NCI-H1436 (cell line): ENCODE data around the gene RAD51.
"Not testable (repeated sequence)": the region's sequence is repeated elsewhere in the genome, so short reads cannot be mapped to it uniquely, and the experiment has no call there.

Source experiments
- DNase-seq: peaks from one replicate; lab custom pipeline; 2025; lab: John Stamatoyannopoulos, UW

The RAD51 gene

DNA sequence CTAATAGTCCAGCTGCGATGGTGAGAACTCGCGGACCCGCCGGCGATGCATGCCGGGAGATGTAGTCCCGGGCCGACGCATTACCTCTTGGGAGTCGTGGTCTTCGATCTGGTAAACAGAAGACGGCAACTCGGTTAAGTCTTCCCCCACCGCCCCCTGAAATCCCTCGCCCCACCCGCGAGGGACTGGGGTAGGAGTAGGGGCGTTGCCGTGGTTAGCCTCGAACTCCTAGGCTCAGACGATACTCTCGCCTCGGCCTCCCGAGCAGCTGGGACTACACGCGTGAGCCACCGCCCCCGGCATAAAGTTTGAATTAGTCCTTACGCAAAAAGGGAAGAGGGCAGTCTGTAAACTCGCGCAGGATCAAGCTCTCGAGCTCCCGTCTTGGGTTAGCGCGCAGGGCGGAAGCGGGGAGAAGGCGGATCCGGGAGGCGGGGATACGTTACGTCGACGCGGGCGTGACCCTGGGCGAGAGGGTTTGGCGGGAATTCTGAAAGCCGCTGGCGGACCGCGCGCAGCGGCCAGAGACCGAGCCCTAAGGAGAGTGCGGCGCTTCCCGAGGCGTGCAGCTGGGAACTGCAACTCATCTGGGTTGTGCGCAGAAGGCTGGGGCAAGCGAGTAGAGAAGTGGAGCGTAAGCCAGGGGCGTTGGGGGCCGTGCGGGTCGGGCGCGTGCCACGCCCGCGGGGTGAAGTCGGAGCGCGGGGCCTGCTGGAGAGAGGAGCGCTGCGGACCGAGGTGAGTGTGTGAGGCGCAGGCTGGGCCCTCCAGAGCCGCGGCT lies at the start of gene RAD51:
TSS of gene RAD51 (plus strand) at position 487 of the 781 bp plus-strand sequence. CDS start 3,585 bp downstream, outside the sequence.
- peak; percentile 89 for DNase-seq

GRCh38 chr15:40647523-40647922 lies 47.5 kb upstream of the RAD51 start:
- DNase-seq, result no peak

DNA sequence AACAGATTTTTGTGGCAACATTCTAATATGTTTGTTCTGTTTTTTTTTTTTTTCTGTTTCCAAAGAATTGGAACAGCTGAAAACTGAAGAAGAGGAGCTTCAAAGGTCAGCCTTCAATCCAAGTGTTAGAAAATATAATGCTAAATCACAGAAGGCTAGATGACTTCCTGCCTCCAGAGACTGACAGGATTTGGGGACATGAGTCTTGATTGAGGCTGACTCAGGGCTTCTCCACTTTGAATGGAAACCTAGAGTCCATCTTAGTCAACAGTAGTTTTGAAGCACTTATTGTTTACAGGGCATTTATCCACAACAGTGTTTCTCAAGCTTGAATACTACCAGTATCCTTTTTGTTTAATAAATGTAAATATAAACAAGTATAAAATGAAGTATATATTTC lies 44.5 kb upstream of the RAD51 start:
- DNase-seq, result no peak

DNA sequence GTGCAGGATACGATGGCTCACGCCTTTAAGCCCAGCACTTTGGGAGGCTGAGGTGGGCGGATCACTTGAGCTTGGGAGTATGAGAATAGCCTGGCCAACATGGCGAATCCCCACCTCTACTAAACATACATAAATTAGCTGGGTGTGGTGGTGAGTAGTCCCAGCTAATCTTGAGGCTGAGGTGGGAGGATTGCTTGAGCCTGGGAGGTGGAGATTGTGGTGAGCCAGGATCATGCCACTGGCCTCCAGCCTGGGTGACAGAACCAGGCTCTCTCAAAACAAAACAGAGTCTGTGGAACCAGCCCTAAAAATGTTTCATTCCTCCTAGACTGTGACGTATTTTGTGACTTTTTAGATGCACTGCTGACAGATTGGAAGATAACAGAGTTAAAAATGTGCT lies 34.3 kb upstream of the RAD51 start:
- no peak for DNase-seq

DNA sequence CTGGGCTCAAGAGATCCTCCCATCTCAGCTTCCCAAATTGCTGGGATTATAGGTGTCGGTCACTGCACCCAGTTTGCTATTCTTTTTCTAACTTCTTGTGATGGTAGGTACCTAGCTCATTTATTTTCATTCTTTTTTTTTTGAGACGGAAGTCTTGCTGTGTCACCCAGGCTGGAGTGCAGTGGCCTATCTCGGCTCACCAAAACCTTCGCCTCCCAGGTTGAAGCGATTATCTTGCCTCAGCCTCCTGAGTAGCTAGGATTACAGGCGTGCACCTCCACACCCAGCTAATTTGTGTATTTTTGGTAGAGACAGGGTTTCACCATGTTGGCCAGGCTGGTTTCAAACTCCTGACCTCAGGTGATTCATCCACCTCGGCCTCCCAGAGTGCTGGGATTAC lies 30.1 kb upstream of the RAD51 start:
- DNase-seq, result no peak

DNA sequence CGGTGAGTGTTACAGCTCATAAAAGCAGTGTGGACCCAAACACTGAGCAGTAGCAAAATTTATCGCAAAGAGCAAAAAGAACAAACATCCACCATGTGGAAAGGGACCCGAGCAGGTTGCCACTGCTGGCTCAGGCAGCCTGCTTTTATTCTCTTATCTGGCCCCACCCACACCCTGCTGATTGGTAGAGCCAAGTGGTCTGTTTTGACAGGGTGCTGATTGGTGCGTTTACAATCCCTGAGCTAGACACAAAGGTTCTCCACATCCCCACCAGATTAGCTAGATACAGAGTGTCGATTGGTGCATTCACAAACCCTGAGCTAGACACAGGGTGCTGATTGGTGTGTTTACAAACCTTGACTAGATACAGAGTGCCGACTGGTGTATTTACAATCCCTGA lies 18.7 kb upstream of the RAD51 start:
- not testable (repeated sequence) for DNase-seq

DNA sequence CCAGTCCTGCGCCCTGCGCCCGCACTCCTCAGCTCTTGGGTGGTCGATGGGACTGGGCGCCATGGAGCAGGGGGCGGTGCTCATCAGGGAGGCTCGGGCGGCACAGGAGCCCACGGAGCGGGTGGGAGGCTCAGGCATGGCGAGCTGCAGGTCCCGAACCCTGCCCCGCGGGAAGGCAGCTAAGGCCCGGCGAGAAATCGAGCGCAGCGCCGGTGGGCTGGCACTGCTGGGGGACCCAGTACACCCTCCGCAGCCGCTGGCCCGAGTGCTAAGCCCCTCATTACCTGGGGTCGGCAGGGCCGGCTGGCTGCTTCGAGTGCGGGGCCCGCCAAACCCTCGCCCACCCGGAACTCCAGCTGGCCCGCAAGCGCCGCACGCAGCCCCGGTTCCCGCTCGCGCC lies 18.1 kb upstream of the RAD51 start:
- DNase-seq, result not testable (repeated sequence)

- no peak for DNase-seq
These were observed 14.8 kb upstream of the RAD51 start for GRCh38 chr15:40680151-40680550.

DNA sequence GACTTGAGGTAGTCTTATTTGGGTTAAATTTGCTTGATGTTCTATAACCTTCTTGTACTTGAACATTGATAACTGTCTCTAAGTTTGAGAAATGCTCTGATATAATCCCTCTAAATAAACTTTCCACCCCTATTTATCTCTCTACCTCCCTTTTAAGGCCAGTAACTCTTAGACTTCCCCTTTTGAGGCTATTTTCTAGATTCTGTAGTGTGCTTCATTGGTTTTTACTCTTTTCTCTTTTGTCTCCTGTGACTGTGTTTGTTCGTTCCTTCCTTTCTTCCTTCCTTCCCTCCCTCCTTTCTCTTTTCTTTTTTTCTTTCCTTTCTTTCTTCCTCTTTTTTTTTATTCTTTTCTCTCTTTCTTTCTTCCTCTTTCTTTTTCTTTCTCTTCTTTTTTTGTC lies 14.0 kb upstream of the RAD51 start:
- DNase-seq, result not testable (repeated sequence)

DNA sequence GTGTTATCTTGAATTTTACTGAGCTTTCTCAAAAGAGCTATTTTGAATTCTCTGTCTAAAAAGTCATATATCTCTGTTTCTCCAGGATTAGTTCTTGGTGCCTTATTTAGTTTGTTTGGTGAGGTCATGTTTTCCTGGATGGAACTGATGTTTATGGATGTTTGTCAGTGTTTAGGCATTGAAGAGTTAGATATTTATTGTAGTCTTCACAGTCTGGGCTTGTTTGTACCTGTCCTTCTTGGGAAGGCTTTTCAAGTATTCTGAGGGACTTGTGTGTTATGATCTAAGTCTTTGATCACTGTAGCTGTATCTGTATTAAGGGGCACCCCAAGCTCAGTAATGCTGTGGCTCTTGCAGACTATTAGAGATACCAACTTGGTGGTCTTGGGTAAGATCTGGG lies 10.6 kb upstream of the RAD51 start:
- DNase-seq, result no peak

- DNase-seq, result no peak
These were observed 9.6 kb upstream of the RAD51 start for GRCh38 chr15:40685376-40685775.

GRCh38 chr15:40688932-40689799 lies 5.8 kb upstream of the RAD51 start:
- no peak for DNase-seq

DNA sequence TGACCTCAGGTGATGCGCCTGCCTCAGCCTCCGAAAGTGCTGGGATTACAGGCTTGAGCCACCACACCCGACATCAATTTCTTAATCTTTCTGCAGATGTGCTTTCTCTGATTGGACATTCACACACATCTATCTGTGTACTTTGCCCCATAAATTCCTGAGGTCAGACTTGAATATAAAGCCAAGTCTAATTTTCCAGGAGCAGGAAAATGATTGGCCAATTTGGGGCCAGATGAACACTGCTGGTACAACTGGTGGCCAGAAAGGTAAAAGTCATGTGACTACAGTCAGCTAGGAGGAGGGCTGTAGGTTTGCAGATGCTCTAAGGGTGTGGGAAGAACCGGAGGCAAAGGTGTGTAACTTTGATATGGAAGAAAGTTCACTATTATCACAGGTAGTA lies 3.2 kb upstream of the RAD51 start:
- no peak for DNase-seq

DNA sequence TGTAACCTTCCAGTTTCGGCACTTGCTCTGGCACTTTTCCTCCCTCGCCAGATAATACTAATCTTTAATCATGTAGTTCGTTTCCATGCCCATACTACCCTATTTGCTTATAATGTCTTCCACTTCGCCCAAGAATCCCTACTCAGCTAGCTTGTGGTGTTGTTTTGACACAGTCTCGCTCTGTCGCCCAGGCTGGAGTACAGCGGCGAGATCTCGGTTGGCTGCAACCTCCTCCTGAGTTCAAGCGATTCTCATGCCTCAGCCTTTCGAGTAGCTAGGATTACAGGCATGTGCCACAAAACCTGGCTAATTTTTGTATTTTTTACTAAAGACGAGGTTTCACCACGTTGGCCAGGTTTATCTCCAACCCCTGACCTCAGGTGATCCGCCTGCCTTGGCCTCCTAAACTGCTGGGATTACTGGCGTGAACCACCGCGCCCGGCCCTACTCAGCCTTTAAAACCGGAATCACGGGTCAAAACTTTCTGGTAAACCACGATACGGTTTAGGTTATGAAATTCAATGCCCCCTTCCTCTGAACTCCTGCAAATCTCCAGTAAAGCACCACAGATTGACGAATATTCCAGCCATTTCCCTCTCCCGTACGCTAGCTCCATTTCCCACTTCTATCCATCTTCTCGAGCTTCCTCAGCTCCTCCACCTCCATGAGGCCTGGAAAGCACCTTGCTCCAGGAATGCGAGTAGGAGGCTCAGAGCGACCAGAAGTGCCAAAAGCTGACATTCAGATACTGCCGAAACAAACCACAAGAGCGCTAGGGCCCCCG lies 878 bp upstream of the RAD51 start:
- DNase-seq, result no peak

DNA sequence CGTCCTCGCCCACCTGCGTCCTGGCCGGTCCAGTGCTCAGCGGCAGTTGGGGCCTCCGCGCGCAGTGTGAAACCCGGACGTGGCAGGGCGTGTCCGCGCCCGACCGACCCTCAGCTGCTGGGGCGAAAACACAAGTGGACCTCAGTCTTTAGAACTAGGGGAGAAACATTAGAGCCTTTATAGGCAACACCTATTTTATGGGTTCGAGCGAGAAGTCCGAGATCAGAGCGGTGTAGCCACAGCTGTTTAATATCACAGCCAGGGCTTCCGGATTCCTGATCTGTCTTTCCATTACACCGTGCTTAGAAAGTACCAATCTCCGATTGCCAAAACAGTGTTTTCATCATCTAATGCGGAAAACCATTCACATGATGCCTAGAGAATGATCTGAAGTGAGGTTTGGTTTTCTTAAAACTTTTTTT lies 506 bp downstream of the RAD51 start:
- no peak for DNase-seq

DNA sequence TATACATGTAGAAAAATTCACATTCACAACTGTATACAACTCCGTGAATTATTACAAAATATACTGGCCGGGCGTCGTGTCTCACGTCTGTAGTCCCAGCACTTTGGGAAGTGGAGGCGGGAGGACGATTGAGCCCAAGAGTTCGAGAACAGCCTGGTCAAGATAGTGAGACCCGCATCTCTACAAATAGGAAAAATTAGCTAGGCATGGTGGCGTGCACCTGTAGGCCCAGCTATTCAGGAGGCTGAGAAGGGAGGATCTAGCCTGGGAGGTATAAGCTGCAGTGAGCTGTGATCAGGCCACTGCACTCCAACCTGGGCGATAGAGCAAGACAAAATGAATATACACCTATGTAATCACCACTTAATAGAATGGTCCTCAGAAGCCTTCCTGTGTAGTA lies 1.3 kb downstream of the RAD51 start:
- DNase-seq, result no peak

DNA sequence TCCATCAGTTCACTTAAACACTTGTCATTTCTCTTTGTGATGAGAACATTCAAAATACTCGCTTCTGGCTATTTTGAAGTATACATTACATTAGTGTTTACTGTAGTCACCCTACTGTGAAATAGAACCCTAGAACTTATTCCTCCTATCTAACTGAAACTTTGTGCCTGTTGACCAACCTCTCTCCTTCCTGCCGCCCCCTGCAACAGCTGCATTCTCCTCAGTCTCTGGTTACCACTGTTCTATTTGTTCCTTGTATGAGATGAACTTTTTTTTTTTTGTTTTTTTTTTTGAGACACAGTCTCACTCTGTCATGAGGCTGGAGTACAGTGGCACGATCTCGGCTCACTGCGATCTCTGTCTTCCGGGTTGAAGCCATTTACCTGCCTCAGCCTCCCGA lies 2.9 kb downstream of the RAD51 start:
- DNase-seq, result no peak

DNA sequence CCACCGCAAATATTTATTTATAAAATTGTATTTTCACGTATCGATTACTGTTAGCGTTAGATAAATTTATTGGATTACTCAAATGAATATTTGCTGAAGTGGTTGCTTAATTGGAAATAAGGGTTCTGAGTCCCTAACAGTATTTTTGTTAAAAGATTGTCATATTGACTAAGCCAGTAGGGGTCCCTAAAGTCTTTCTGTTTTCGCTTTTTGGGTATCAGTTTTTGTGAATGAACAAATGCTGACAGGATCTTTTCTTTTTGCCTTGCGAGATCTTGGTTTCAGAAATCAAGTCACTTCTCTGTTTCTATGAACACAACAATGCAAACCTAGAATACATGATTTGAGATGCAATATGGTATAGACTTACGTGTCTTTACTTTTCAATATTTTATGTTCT lies 7.1 kb downstream of the RAD51 start:
- DNase-seq, result peak; percentile 2

GRCh38 chr15:40706121-40706520 lies 11.1 kb downstream of the RAD51 start:
- DNase-seq, result no peak

GRCh38 chr15:40714144-40714543 lies 19.2 kb downstream of the RAD51 start:
- no peak for DNase-seq

- no peak for DNase-seq
These were observed 21.2 kb downstream of the RAD51 start for GRCh38 chr15:40716165-40716564.

DNA sequence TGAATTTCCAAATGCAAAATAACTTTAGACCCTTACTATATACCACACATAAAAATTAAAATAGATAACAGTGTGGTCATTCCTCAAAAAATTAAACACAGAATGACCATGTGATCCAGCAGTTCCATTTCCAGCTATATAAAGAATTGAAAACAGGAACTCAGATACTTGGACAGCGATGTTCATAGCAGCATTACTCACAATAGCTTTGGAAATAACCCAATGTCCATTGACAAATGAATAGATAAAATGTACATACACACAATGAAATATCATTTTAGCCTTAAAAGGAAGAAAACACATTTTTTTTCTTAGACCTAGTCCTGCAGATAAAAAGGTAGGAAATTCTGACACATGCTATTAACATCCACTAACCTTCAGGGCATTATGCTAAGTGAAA lies 26.7 kb downstream of the RAD51 start:
- no peak for DNase-seq
